Measurements from ENCODE around the gene XIRP1. TPM values are rescaled to one million over a fixed set of nuclear protein-coding genes. Genes with fewer than 3 reads are reported as not detected.
A peak's percentile ranks its signal among the peaks of the same experiment; 100 is the strongest.

XIRP1 gene
- total RNA-seq, 1 experiment from 2014 or later = not detected

DNA sequence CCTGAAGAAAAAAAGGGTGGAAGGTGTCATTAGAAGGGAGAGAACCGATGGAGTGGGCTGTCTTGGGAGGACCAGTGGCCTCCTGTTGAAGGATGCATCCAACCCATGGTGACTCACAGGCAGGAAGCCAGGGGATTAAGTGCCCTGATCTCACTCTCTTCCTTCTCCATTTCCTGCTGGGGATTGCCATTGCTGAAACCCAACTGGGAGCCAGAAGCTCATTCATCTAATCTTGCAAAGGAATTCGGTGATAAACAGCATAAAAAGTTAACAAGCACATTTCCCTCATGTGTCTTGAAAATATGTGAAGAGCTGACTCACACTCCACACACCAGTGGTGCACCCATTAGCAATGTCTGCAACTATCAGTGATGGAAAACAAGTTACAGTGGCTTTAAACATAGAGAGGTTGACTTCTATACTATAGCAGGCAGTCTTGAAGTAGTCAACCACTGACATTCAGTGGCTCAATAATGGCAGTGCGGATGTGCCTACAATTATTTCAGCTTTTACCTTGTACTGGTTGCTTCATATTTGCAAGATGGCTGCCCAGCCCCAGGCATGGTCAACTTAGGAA is 26.2 kb downstream of the XIRP1 start:
- H3K9me3 ChIP-seq (ENCODE audit: control insufficient read depth in 1 of 2, insufficient read depth in 1 of 2, low read depth in 1 of 2, low read length in 2 of 2) = no peaks in the 10 kb centered on the region
- no peaks in the 10 kb centered on the region for H3K9me2 ChIP-seq (ENCODE audit: insufficient read depth)
- ChIA-PET POLR2A (interaction anchor here (1.2 kb wide), 1 partner anchor 12 kb away, joined by 4 read pairs; no protein-coding TSS in a partner anchor), CTCF (interaction anchor here (1.3 kb wide), 1 partner anchor 122 kb away, joined by 3 read pairs; no protein-coding TSS in a partner anchor), RAD21 (ENCODE audit: low non-redundant PET in 1 of 2, low total read pairs in 2 of 2, uncharacterized antibody in 2 of 2, unreplicated experiment in 2 of 2) (no interaction called here)
- no peaks in the 10 kb centered on the region for H3K79me2 ChIP-seq (ENCODE audit: insufficient read depth, low read length)
- H3K27ac ChIP-seq (ENCODE audit: low read depth, low read length) = no peak overlapping the region
- H2AFZ ChIP-seq (ENCODE audit: low read depth, low read length, poor library complexity, severe bottlenecking) = peak overlapping the region; percentile 84
- H3K4me1 ChIP-seq (ENCODE audit: control insufficient read depth in 1 of 2, insufficient read depth in 2 of 2, low read length in 2 of 2) = peaks cover 4 to 15% of the 10 kb centered on the region in 2 experiments; a peak in 3 of 4 replicates
- DNase-seq (ENCODE audit: low read depth, low spot score) = no peak
- intact Hi-C loops (cut with micrococcal nuclease) = no loop called here
- no peak for TF ChIP-seq ZNF274 (IDR thresholded peaks at IDR 0.05; ENCODE audit: low read depth, low read length)
- 0 out of 2 replicates have a peak, but pooled peaks have one; percentile 37 for TF ChIP-seq JUND (IDR thresholded peaks at IDR 0.05)
- TF ChIP-seq, protein P1, sequence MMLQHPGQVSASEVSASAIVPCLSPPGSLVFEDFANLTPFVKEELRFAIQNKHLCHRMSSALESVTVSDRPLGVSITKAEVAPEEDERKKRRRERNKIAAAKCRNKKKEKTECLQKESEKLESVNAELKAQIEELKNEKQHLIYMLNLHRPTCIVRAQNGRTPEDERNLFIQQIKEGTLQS (IDR thresholded peaks at IDR 0.05) = no peak
- TF ChIP-seq ZBTB33 (IDR thresholded peaks at IDR 0.05; ENCODE audit: extremely low read depth, insufficient replicate concordance, low read length) = no peak
- peak; percentile 39; the same call in 1 of the 2 replicates for TF ChIP-seq FOSL1 (IDR thresholded peaks at IDR 0.05; ENCODE audit: low read depth)
- no peak for TF ChIP-seq ELF1 (IDR thresholded peaks at IDR 0.05; ENCODE audit: borderline replicate concordance, low read depth)
- 0 out of 2 replicates have a peak, but pooled peaks have one; percentile 22 for TF ChIP-seq SP1 (IDR thresholded peaks at IDR 0.05; ENCODE audit: low read depth)
- 0 out of 2 replicates have a peak, but pooled peaks have one; percentile 30 for TF ChIP-seq CBX3 (IDR thresholded peaks at IDR 0.05; ENCODE audit: low read depth)
- H3K4me2 ChIP-seq (ENCODE audit: low read length) = peak overlapping the region; percentile 40
- H3K4me3 ChIP-seq (replicated peaks in 1 of 2; ENCODE audit: low read depth in 1 of 2, low read length in 2 of 2) = no peak overlapping the region
- no TSS peak for BruUV-seq (replicated peaks)
- H3K27me3 ChIP-seq (ENCODE audit: insufficient read depth, low read length) = no peaks in the 10 kb centered on the region
- H3K36me3 ChIP-seq (ENCODE audit: control insufficient read depth in 1 of 2, insufficient read depth in 2 of 2, low read length in 2 of 2) = no peaks in the 10 kb centered on the region
- no peak overlapping the region for H3K9ac ChIP-seq (ENCODE audit: low read length)
- no peaks in the 10 kb centered on the region for H4K20me1 ChIP-seq (ENCODE audit: insufficient read depth)
- ATAC-seq = peak; percentile 68

Measured in HCT116 (cell line).